HG02884 (cell line): ENCODE measurements around the gene PALM2AKAP2.

Experiments used
- ATAC-seq: cut with Tn5 transposase; IDR thresholded peaks from one replicate; pipeline ENCODE4 v1.9.1; 2021; ENCODE audit warnings: mild to moderate bottlenecking, moderate library complexity; ENCODE audit not compliant: unreplicated experiment

Gene PALM2AKAP2

GRCh38 chr9:109779711-109780452 is at the start of gene PALM2AKAP2:
Gene PALM2AKAP2, plus strand, starts transcription at chr9:109780198. Its CDS starts 291 bp downstream, at chr9:109780489.
- ATAC-seq = no peak

- no peak for ATAC-seq
Observed at GRCh38 chr9:109730228-109730627, 49.8 kb upstream of the PALM2AKAP2 start.

GRCh38 chr9:109733690-109734089 is 46.3 kb upstream of the PALM2AKAP2 start:
- no peak for ATAC-seq

GRCh38 chr9:109734814-109735213 is 45.2 kb upstream of the PALM2AKAP2 start:
- no peak for ATAC-seq

GRCh38 chr9:109735801-109736200 is 44.2 kb upstream of the PALM2AKAP2 start:
- no peak for ATAC-seq

- no peak for ATAC-seq
Observed at GRCh38 chr9:109737295-109737694, 42.7 kb upstream of the PALM2AKAP2 start.

GRCh38 chr9:109739760-109740159 is 40.2 kb upstream of the PALM2AKAP2 start:
- no peak for ATAC-seq

- ATAC-seq = no peak
Observed at GRCh38 chr9:109742776-109743348, 37.1 kb upstream of the PALM2AKAP2 start.

GRCh38 chr9:109743696-109744095 is 36.3 kb upstream of the PALM2AKAP2 start:
- ATAC-seq = no peak

- ATAC-seq = no peak
Observed at GRCh38 chr9:109745335-109746283, 34.4 kb upstream of the PALM2AKAP2 start.

GRCh38 chr9:109751253-109751652 is 28.7 kb upstream of the PALM2AKAP2 start:
- ATAC-seq = no peak

- no peak for ATAC-seq
Observed at GRCh38 chr9:109753308-109753707, 26.7 kb upstream of the PALM2AKAP2 start.

GRCh38 chr9:109755040-109755439 is 25.0 kb upstream of the PALM2AKAP2 start:
- ATAC-seq = no peak

GRCh38 chr9:109759589-109759988 is 20.4 kb upstream of the PALM2AKAP2 start:
- no peak for ATAC-seq

- ATAC-seq = no peak
Observed at GRCh38 chr9:109765278-109765677, 14.7 kb upstream of the PALM2AKAP2 start.

- no peak for ATAC-seq
Observed at GRCh38 chr9:109765830-109766229, 14.2 kb upstream of the PALM2AKAP2 start.

GRCh38 chr9:109766351-109766750 is 13.6 kb upstream of the PALM2AKAP2 start:
- ATAC-seq = no peak

- ATAC-seq = no peak
Observed at GRCh38 chr9:109767404-109767803, 12.6 kb upstream of the PALM2AKAP2 start.

GRCh38 chr9:109767814-109768213 is 12.2 kb upstream of the PALM2AKAP2 start:
- no peak for ATAC-seq

GRCh38 chr9:109769250-109769649 is 10.7 kb upstream of the PALM2AKAP2 start:
- no peak for ATAC-seq

- ATAC-seq = no peak
Observed at GRCh38 chr9:109770101-109770500, 9.9 kb upstream of the PALM2AKAP2 start.
